H1 (cell line): ENCODE measurements around the gene PFN3. TPM values are rescaled to one million over a fixed set of nuclear protein-coding genes. Genes with fewer than 3 reads are reported as not detected.

Source experiments
- ASH2L ChIP-seq: fragments of 200-600, 300-600 bp; sonication (generic); IDR thresholded peaks from one replicate; pipeline ENCODE4 v1.7.1; 2017; ENCODE audit warnings: low read length
- BACH1 ChIP-seq: IDR thresholded peaks from 2 replicates; pipeline ENCODE4 v1.6.1; 2012; ENCODE audit warnings: low read length, improper control_type of control experiment
- BRCA1 ChIP-seq: IDR thresholded peaks from 2 replicates; pipeline ENCODE4 v1.6.1; 2012; ENCODE audit warnings: low read depth, low read length, improper control_type of control experiment
- CREB1 ChIP-seq: IDR thresholded peaks from 2 replicates; pipeline ENCODE4 v1.6.1; 2012; ENCODE audit warnings: inconsistent platforms
- CTBP2 ChIP-seq: IDR thresholded peaks from 2 replicates; pipeline ENCODE4 v1.7.0; 2011; ENCODE audit warnings: borderline replicate concordance, mild to moderate bottlenecking, moderate library complexity, mixed read lengths, low read length; ENCODE audit not compliant: insufficient read depth, insufficient read length
- FOSL1 ChIP-seq: IDR thresholded peaks from 2 replicates; pipeline ENCODE4 v1.6.1; 2011; ENCODE audit warnings: mild to moderate bottlenecking, low read depth, low read length, moderate library complexity; ENCODE audit not compliant: insufficient read depth
- JUND ChIP-seq: IDR thresholded peaks from 2 replicates; pipeline ENCODE4 v1.6.1; 2011; ENCODE audit warnings: mild to moderate bottlenecking, improper control_type of control experiment, low read length
- KDM4A ChIP-seq: IDR thresholded peaks from one replicate; pipeline ENCODE4 v1.7.1; 2012; ENCODE audit warnings: low read depth, mild to moderate bottlenecking, moderate library complexity, low read length, inconsistent platforms; ENCODE audit not compliant: severe bottlenecking
- MAFK ChIP-seq: IDR thresholded peaks from 2 replicates; pipeline ENCODE4 v1.6.1; 2012; ENCODE audit warnings: low read depth, mild to moderate bottlenecking, improper control_type of control experiment, low read length
- NRF1 ChIP-seq: IDR thresholded peaks from 2 replicates; pipeline ENCODE4 v1.6.1; 2011; ENCODE audit warnings: mild to moderate bottlenecking, low read depth, low read length, improper control_type of control experiment
- POLR2A ChIP-seq, 2 experiments: IDR thresholded peaks; 1 replicate in 1 of 2; 2 replicates in 1 of 2; pipeline ENCODE4 v1.6.1; 2011; ENCODE audit warnings: low read depth in 2 of 2, low read length in 2 of 2, mild to moderate bottlenecking in 2 of 2; ENCODE audit errors: control extremely low read depth in 1 of 2
- POLR2AphosphoS5 ChIP-seq: IDR thresholded peaks from 2 replicates; pipeline ENCODE4 v1.6.1; 2011; ENCODE audit warnings: low read depth, low read length
- SIN3A ChIP-seq, 2 experiments: IDR thresholded peaks in 1 of 2; conservative IDR thresholded peaks in 1 of 2; 2 replicates each; pipeline ENCODE4 v1.6.1; 2011 to 2012; ENCODE audit warnings: low read length in 2 of 2, improper control_type of control experiment in 1 of 2, low read depth in 1 of 2, mild to moderate bottlenecking in 1 of 2
- TBP ChIP-seq: IDR thresholded peaks from 2 replicates; pipeline ENCODE4 v1.6.1; 2011; ENCODE audit warnings: low read depth, low read length, improper control_type of control experiment
- polyA plus RNA-seq, 7 experiments: library from polyadenylated mRNA; depleted of rRNA in 3 of 7; stranded (reverse) in 5 of 7; unstranded in 2 of 7; fragments of >200 nt in 5 of 7; fragments of 200-250 nt in 2 of 7; gene quantifications; 1 replicate in 5 of 7; 2 replicates in 1 of 7; 4 replicates in 1 of 7; pipeline versions ENCODE4 v1.2.1 to v1.2.3, GENCODE V29; 2011 to 2013; ENCODE audit warnings: missing spikeins in 2 of 7, mixed read lengths in 2 of 7
- total RNA-seq: library from RNA; stranded (reverse); fragmentation: NEBNext Ultra II Directional; extraction: Animal tissue kit (Norgen Biotek cat#: 25700); gene quantifications from 2 replicates; pipeline ENCODE4 v1.2.1, GENCODE V29; 2021
- TF ChIP-seq, protein P1 (sequence below): IDR thresholded peaks from 2 replicates; pipeline ENCODE4 v1.6.1; 2012; ENCODE audit warnings: inconsistent platforms
- TF ChIP-seq, protein P2 (sequence below): IDR thresholded peaks from 2 replicates; pipeline ENCODE4 v1.6.1; 2012; ENCODE audit warnings: low read length, inconsistent platforms
- TF ChIP-seq, protein P3 (sequence below): IDR thresholded peaks from 2 replicates; pipeline ENCODE4 v1.6.1; 2012; ENCODE audit warnings: inconsistent platforms

PFN3 gene
- total and polyA plus RNA-seq, 2 of the 8 experiments (the other 6 are each of a cell fraction or from before 2014, with no cell fraction given), result not detected

DNA sequence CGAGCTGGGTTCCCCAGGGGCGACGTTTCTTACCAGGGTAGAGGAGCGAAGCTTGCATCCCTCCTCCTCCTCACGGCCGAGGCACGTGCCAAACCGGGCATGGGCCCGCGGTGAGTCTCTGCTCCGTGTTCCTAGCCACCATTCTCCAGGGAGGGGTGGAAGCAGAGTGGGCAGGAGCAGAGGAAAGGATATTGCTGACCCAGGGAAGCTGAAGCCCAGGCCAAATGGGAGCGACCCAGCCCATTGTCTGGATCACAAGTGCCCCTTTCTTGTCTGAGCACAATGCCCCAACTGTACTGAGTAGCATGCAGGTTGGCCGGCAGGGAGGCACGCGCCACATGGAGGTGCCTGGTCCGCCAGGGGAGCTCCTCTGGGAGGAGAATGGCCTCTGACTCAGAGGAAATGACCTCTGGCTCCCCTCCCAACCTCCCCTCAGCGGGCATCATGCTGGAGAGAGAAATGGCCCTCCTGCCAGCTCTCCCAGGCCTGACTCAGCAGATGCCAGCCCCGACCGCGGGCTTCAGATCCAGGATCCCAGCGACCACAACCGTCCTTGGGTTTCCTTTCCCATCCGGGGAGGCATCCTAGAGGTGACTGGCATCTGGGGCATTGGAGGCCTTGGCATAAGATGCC lies 47.3 kb upstream of the PFN3 start (continued):
- TF ChIP-seq BACH1 (peak; percentile 87), POLR2A (IDR thresholded peaks at IDR 0.05; ENCODE audit: control extremely low read depth in 1 of 2, low read depth in 2 of 2, low read length in 2 of 2) (peak in 1 of 2 experiments; percentile 90; a peak in 2 of 3 replicates), JUND (peak; percentile 76), CTBP2 (peak; percentile 25), POLR2AphosphoS5 (peak; percentile 41; the same call in 1 of the 2 replicates), KDM4A (peak; percentile 16), ASH2L (no peak), FOSL1 (no peak), CREB1 (peak; percentile 33; the same call in 1 of the 2 replicates), SIN3A (conservative IDR thresholded peaks at IDR 0.05 in 1 of 2, IDR thresholded peaks at IDR 0.05 in 1 of 2; ENCODE audit: low read depth in 1 of 2, low read length in 2 of 2) (no peak; a peak in 1 of 4 replicates), TBP (peak; percentile 45), NRF1 (no peak), BRCA1 (no peak), MAFK (peak; percentile 68; the same call in 1 of the 2 replicates)
- TF ChIP-seq, protein P1, sequence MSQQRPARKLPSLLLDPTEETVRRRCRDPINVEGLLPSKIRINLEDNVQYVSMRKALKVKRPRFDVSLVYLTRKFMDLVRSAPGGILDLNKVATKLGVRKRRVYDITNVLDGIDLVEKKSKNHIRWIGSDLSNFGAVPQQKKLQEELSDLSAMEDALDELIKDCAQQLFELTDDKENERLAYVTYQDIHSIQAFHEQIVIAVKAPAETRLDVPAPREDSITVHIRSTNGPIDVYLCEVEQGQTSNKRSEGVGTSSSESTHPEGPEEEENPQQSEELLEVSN, result peak; percentile 84
- TF ChIP-seq, protein P2, sequence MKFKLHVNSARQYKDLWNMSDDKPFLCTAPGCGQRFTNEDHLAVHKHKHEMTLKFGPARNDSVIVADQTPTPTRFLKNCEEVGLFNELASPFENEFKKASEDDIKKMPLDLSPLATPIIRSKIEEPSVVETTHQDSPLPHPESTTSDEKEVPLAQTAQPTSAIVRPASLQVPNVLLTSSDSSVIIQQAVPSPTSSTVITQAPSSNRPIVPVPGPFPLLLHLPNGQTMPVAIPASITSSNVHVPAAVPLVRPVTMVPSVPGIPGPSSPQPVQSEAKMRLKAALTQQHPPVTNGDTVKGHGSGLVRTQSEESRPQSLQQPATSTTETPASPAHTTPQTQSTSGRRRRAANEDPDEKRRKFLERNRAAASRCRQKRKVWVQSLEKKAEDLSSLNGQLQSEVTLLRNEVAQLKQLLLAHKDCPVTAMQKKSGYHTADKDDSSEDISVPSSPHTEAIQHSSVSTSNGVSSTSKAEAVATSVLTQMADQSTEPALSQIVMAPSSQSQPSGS, result 0 out of 2 replicates have a peak, but pooled peaks have one; percentile 36
- TF ChIP-seq, protein P3, sequence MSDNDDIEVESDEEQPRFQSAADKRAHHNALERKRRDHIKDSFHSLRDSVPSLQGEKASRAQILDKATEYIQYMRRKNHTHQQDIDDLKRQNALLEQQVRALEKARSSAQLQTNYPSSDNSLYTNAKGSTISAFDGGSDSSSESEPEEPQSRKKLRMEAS, result peak; percentile 89
- TF ChIP-seq, all 59 proteins: peak for 18
